Liver (tissue), 9 donors: ENCODE measurements around the gene PSD4. TPM values are rescaled to one million over a fixed set of nuclear protein-coding genes. Genes with fewer than 3 reads are reported as not detected.

Experiments used
- DNase-seq: peaks from one replicate; pipeline ENCODE4 v3.0.0-alpha.2; 2017; ENCODE audit warnings: low spot score
- H3K27ac ChIP-seq, 2 donors: one replicate each; pipeline ENCODE4 v1.7.0; 2013; ENCODE audit warnings: inconsistent platforms in 2 of 2, low read length in 2 of 2, control low read depth in 1 of 2, low read depth in 1 of 2, mild to moderate bottlenecking in 1 of 2
- H3K27me3 ChIP-seq, 4 donors: one replicate each; pipeline versions ENCODE4 v1.6.1 to v1.7.0; 2013; ENCODE audit warnings: low read length in 3 of 4, inconsistent platforms in 1 of 4, mild to moderate bottlenecking in 1 of 4, moderate library complexity in 1 of 4; ENCODE audit not compliant: control insufficient read depth in 4 of 4, insufficient read depth in 4 of 4
- H3K36me3 ChIP-seq, 4 donors: one replicate each; pipeline versions ENCODE4 v1.6.1 to v1.7.0; 2013; ENCODE audit warnings: low read length in 3 of 4, mild to moderate bottlenecking in 3 of 4, low read depth in 1 of 4, moderate library complexity in 1 of 4; ENCODE audit not compliant: control insufficient read depth in 4 of 4, insufficient read depth in 3 of 4
- H3K4me1 ChIP-seq, 4 donors: one replicate each; pipeline versions ENCODE4 v1.6.1 to v1.7.0; 2013; ENCODE audit warnings: low read length in 3 of 4, mild to moderate bottlenecking in 3 of 4, moderate library complexity in 1 of 4; ENCODE audit not compliant: control insufficient read depth in 4 of 4, insufficient read depth in 4 of 4
- H3K4me3 ChIP-seq, 3 donors: one replicate each; pipeline versions ENCODE4 v1.6.1 to v1.7.0; 2013; ENCODE audit warnings: low read length in 3 of 3, control low read depth in 1 of 3, low read depth in 1 of 3, mild to moderate bottlenecking in 1 of 3
- H3K9ac ChIP-seq, 2 donors: one replicate each; pipeline ENCODE4 v1.7.0; 2013; ENCODE audit warnings: low read length in 2 of 2, mild to moderate bottlenecking in 2 of 2, moderate library complexity in 2 of 2, control low read depth in 1 of 2, low read depth in 1 of 2
- H3K9me3 ChIP-seq, 4 donors: one replicate each; pipeline versions ENCODE4 v1.6.1 to v1.7.0; 2013; ENCODE audit warnings: low read length in 3 of 4; ENCODE audit not compliant: control insufficient read depth in 4 of 4
- EGR1 ChIP-seq, 2 donors: IDR thresholded peaks; 2 replicates each; pipeline ENCODE4 v1.6.1; 2016 to 2018; ENCODE audit warnings: antibody characterized with exemption in 2 of 2, low read depth in 2 of 2
- FOXA2 ChIP-seq: IDR thresholded peaks from 2 replicates; pipeline ENCODE4 v1.6.1; 2016; ENCODE audit warnings: antibody characterized with exemption
- GABPA ChIP-seq, 2 donors: IDR thresholded peaks in 1 of 2; conservative IDR thresholded peaks in 1 of 2; 2 replicates each; pipeline ENCODE4 v1.6.1; 2016; ENCODE audit warnings: antibody characterized with exemption in 2 of 2, mild to moderate bottlenecking in 1 of 2, moderate library complexity in 1 of 2
- HNF4A ChIP-seq, 2 donors: conservative IDR thresholded peaks; 2 replicates each; pipeline ENCODE4 v1.6.1; 2016; ENCODE audit warnings: antibody characterized with exemption in 2 of 2, mild to moderate bottlenecking in 2 of 2
- HNF4G ChIP-seq: IDR thresholded peaks from 2 replicates; pipeline ENCODE4 v1.6.1; 2016; ENCODE audit warnings: antibody characterized with exemption
- JUND ChIP-seq, 2 donors: IDR thresholded peaks; 2 replicates each; pipeline ENCODE4 v1.6.1; 2016; ENCODE audit warnings: antibody characterized with exemption in 2 of 2
- NR2F2 ChIP-seq: IDR thresholded peaks from 2 replicates; pipeline ENCODE4 v1.6.1; 2016; ENCODE audit warnings: antibody characterized with exemption
- RAD21 ChIP-seq, 2 donors: IDR thresholded peaks; 2 replicates each; pipeline ENCODE4 v1.6.1; 2016; ENCODE audit warnings: antibody characterized with exemption in 2 of 2, mild to moderate bottlenecking in 2 of 2
- RXRA ChIP-seq, 2 donors: IDR thresholded peaks; 2 replicates each; pipeline ENCODE4 v1.6.1; 2017 to 2018; ENCODE audit warnings: antibody characterized with exemption in 2 of 2, mild to moderate bottlenecking in 1 of 2
- SP1 ChIP-seq: IDR thresholded peaks from 2 replicates; pipeline ENCODE4 v1.6.1; 2018; ENCODE audit warnings: antibody characterized with exemption, mild to moderate bottlenecking
- TAF1 ChIP-seq: conservative IDR thresholded peaks from 2 replicates; pipeline ENCODE4 v1.6.1; 2016; ENCODE audit warnings: antibody characterized with exemption, mild to moderate bottlenecking
- YY1 ChIP-seq: IDR thresholded peaks from 2 replicates; pipeline ENCODE4 v1.6.1; 2016; ENCODE audit warnings: antibody characterized with exemption, mild to moderate bottlenecking
- WGBS: extraction: QIAGEN DNeasy Blood & Tissue Kit; methylation state at CpG from one replicate; pipeline ENCODE4 v1.1.7; 2013; 5-methylcytosine and 5-hydroxymethylcytosine counted together
- polyA plus RNA-seq, 2 donors: library from polyadenylated mRNA; stranded (reverse) in 1 of 2; unstranded in 1 of 2; fragments of 200-250 nt in 1 of 2; fragments of >200 nt in 1 of 2; fragmentation: Nextera tagmentation in 1 of 2; extraction: Ambion mirVana in 1 of 2; gene quantifications; one replicate each; pipeline versions ENCODE4 v1.2.1 to v1.2.3, GENCODE V29; 2013 to 2015
- total RNA-seq, 2 donors: library from RNA; depleted of rRNA; stranded (reverse); fragments of >200 nt; gene quantifications; one replicate each; pipeline ENCODE4 v1.2.3, GENCODE V29; 2014
- TF ChIP-seq, protein P1 (sequence below): IDR thresholded peaks from 2 replicates; pipeline ENCODE4 v1.6.1; 2016; ENCODE audit warnings: antibody characterized with exemption
- TF ChIP-seq, protein P2 (sequence below): IDR thresholded peaks from 2 replicates; pipeline ENCODE4 v1.6.1; 2016; ENCODE audit warnings: antibody characterized with exemption
- TF ChIP-seq, protein P3 (sequence below): fragments of 150-350 bp; IDR thresholded peaks from 2 replicates; pipeline ENCODE4 v1.5.1; 2017; ENCODE audit warnings: improper control_type of control experiment, low read depth, low read length; ENCODE audit not compliant: missing input control
- TF ChIP-seq, protein P4 (sequence below): IDR thresholded peaks from 2 replicates; pipeline ENCODE4 v1.6.1; 2016; ENCODE audit warnings: antibody characterized with exemption
- TF ChIP-seq, protein P5 (sequence below): IDR thresholded peaks from 2 replicates; pipeline ENCODE4 v1.6.1; 2016; ENCODE audit warnings: antibody characterized with exemption, mild to moderate bottlenecking
- donor health status: healthy.
- donor health status: healthy.
- donor health status: healthy.
- donor health status: healthy.
- donor health status: healthy.

PSD4 gene
- total and polyA plus RNA-seq, 4 donors: 16.4 to 83.2 (median 34.4) TPM

DNA sequence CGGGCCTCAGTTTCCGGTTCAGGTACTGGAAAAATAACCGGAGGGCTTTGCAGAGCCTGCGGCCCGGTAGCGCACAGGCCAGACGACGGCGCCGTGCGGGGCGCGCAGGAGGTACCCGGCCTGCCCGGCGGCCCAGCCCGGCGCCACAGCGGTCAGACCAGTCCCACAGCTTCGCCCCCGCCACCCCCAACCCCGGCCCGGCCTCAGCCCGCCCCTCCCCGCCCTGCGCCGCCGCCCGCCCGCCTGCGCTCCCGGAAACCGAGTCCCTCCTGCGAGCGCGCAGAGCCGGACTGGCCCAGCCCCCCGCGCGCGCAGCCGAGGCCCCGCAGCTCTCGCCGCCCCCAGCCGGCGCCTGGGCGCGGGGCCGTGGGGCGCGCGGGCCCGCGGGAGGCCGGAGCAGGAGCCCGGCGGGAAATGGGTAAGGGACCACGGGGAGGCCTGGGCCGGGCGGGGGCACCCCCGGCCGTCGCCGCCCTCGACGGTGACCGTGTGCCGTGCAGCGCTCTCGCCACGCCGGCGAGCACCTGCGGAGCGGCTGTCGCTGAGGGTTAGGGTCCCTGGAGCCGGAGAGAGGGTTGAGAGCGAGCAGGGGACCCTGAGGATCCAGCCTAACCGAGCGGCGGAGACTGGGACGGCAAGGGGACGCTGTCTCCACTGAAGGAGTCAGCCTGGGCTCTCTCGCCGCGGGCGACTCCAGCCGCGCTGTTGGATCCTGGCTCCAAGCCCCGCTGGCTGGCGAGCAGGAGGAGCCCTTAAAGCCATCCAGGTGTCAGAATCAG is 16.5 kb upstream of the PSD4 start:
- H3K27me3 ChIP-seq: no peaks in the 10 kb centered on the region
- peak; percentile 64 for DNase-seq
- TF ChIP-seq FOXA2: no peak
- TF ChIP-seq SP1: peak; percentile 1
- no peak for TF ChIP-seq EGR1 (IDR thresholded peaks at IDR 0.05; ENCODE audit: low read depth in 2 of 2)
- peaks cover 2 to 42% (median 22%) of the 10 kb centered on the region in 4 donors for H3K4me1 ChIP-seq
- no peaks in the 10 kb centered on the region for H3K36me3 ChIP-seq
- under 1% methylated on average over 92 of the region's 92 CpGs for WGBS
- peak overlapping the region; percentile 91 to 96 (median 95) for H3K4me3 ChIP-seq
- no peaks in the 10 kb centered on the region for H3K9me3 ChIP-seq
- peak overlapping the region; percentile 91 to 95 for H3K9ac ChIP-seq
- peak overlapping the region; percentile 95 to 96 for H3K27ac ChIP-seq

DNA sequence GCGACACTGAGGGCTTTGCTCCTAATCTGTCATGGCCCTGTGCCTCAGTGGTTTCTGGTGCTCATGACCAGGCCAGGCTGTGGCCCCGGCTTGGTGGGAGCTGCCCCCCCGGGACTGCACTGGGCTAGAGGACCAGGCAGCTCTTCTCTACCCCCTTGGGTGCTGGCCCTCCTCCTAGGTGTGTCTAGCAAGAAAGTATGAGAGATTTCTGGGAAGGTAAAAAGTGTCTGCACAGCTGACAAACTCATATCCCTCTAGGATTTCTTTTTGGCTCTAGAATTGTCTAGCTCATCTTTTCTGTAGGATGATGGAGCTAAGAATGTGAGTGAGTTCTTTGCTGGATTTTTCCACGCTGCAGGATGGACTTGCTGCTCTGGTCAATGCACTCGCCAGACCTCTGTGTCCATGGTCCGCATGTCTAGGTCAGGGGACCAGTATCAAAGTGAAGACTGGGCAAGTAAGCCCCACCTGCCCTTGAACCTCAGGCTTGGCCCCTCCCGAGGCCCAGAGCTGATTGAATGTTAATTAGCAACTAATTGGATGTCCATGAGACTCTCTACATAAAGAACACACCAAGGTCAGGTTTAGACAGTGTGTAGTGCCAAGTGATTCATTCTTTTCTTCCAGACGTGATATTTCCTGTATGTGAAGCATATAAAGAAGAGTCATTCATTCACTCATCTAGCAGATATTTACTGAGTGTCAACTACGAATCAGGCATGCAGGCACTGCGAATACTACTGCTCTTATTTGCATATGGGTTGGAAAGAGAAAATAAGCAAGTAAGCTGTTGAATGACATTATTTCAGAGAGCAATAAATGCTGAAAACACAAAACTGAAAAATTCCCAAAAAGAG is 15.6 kb upstream of the PSD4 start:
- H3K4me3 ChIP-seq: peak overlapping the region; percentile 91 to 96 (median 95)
- no peaks in the 10 kb centered on the region for H3K9me3 ChIP-seq
- DNase-seq: no peak
- peak overlapping the region; percentile 91 to 95 for H3K9ac ChIP-seq
- WGBS: 21% methylated on average over 10 of the region's 10 CpGs
- peaks cover 2 to 42% (median 24%) of the 10 kb centered on the region in 4 donors for H3K4me1 ChIP-seq
- no peaks in the 10 kb centered on the region for H3K36me3 ChIP-seq
- no peaks in the 10 kb centered on the region for H3K27me3 ChIP-seq
- TF ChIP-seq, protein P1, sequence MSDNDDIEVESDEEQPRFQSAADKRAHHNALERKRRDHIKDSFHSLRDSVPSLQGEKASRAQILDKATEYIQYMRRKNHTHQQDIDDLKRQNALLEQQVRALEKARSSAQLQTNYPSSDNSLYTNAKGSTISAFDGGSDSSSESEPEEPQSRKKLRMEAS: no peak
- TF ChIP-seq, protein P2, sequence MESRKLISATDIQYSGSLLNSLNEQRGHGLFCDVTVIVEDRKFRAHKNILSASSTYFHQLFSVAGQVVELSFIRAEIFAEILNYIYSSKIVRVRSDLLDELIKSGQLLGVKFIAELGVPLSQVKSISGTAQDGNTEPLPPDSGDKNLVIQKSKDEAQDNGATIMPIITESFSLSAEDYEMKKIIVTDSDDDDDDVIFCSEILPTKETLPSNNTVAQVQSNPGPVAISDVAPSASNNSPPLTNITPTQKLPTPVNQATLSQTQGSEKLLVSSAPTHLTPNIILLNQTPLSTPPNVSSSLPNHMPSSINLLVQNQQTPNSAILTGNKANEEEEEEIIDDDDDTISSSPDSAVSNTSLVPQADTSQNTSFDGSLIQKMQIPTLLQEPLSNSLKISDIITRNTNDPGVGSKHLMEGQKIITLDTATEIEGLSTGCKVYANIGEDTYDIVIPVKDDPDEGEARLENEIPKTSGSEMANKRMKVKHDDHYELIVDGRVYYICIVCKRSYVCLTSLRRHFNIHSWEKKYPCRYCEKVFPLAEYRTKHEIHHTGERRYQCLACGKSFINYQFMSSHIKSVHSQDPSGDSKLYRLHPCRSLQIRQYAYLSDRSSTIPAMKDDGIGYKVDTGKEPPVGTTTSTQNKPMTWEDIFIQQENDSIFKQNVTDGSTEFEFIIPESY: no peak
- TF ChIP-seq, protein P3, sequence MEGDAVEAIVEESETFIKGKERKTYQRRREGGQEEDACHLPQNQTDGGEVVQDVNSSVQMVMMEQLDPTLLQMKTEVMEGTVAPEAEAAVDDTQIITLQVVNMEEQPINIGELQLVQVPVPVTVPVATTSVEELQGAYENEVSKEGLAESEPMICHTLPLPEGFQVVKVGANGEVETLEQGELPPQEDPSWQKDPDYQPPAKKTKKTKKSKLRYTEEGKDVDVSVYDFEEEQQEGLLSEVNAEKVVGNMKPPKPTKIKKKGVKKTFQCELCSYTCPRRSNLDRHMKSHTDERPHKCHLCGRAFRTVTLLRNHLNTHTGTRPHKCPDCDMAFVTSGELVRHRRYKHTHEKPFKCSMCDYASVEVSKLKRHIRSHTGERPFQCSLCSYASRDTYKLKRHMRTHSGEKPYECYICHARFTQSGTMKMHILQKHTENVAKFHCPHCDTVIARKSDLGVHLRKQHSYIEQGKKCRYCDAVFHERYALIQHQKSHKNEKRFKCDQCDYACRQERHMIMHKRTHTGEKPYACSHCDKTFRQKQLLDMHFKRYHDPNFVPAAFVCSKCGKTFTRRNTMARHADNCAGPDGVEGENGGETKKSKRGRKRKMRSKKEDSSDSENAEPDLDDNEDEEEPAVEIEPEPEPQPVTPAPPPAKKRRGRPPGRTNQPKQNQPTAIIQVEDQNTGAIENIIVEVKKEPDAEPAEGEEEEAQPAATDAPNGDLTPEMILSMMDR: no peak
- TF ChIP-seq YY1 (no peak), NR2F2 (no peak), SP1 (no peak), HNF4G (no peak), GABPA (IDR thresholded peaks at IDR 0.05 in 1 of 2, conservative IDR thresholded peaks at IDR 0.05 in 1 of 2) (no peak), TAF1 (peak; percentile 24), FOXA2 (no peak), RAD21 (IDR thresholded peaks at IDR 0.05) (no peak), EGR1 (IDR thresholded peaks at IDR 0.05; ENCODE audit: low read depth in 2 of 2) (no peak), RXRA (IDR thresholded peaks at IDR 0.05) (peak; percentile 58 to 62), JUND (IDR thresholded peaks at IDR 0.05) (no peak), HNF4A (conservative IDR thresholded peaks at IDR 0.05) (peak; percentile 67 to 83)
- TF ChIP-seq, protein P4, sequence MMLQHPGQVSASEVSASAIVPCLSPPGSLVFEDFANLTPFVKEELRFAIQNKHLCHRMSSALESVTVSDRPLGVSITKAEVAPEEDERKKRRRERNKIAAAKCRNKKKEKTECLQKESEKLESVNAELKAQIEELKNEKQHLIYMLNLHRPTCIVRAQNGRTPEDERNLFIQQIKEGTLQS: no peak
- TF ChIP-seq, protein P5, sequence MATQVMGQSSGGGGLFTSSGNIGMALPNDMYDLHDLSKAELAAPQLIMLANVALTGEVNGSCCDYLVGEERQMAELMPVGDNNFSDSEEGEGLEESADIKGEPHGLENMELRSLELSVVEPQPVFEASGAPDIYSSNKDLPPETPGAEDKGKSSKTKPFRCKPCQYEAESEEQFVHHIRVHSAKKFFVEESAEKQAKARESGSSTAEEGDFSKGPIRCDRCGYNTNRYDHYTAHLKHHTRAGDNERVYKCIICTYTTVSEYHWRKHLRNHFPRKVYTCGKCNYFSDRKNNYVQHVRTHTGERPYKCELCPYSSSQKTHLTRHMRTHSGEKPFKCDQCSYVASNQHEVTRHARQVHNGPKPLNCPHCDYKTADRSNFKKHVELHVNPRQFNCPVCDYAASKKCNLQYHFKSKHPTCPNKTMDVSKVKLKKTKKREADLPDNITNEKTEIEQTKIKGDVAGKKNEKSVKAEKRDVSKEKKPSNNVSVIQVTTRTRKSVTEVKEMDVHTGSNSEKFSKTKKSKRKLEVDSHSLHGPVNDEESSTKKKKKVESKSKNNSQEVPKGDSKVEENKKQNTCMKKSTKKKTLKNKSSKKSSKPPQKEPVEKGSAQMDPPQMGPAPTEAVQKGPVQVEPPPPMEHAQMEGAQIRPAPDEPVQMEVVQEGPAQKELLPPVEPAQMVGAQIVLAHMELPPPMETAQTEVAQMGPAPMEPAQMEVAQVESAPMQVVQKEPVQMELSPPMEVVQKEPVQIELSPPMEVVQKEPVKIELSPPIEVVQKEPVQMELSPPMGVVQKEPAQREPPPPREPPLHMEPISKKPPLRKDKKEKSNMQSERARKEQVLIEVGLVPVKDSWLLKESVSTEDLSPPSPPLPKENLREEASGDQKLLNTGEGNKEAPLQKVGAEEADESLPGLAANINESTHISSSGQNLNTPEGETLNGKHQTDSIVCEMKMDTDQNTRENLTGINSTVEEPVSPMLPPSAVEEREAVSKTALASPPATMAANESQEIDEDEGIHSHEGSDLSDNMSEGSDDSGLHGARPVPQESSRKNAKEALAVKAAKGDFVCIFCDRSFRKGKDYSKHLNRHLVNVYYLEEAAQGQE: no peak
- peak overlapping the region; percentile 95 to 96 for H3K27ac ChIP-seq
